ENCODE results near the gene CDC42BPB. TPM values are rescaled to one million over a fixed set of nuclear protein-coding genes. Genes with fewer than 3 reads are reported as not detected.

Gene CDC42BPB
- total and polyA plus RNA-seq, 2 of the 13 experiments (the other 11 are each of a cell fraction or from before 2014, with no cell fraction given), result 19.7 to 32.3 TPM

DNA sequence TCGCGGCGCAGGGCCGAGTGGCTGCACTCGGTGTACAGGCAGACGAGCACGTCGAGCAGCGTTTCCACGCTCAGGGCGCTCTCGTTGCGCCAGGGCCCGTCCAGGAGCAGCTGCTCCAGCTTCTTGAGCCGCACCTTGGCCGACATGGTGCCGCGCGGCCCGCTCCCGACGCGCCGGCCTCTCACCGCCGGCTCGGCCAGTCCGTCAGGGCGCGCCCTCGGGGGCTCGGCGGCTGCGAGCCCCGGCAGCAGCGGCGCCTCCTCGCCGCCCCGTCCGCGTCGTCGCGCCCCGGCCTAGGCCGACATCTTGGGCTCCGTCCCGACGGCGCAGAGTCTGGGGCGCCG is 349 bp downstream of the CDC42BPB start:
- POLR2A ChIA-PET, result interaction anchor here (1.3 kb wide), 1 partner anchor 43 kb away, joined by 4 read pairs; no protein-coding TSS in a partner anchor
- H3K9ac ChIP-seq (ENCODE audit: insufficient read depth, low read depth, low read length), result peak overlapping the region; percentile 73
- no TSS peak for BruUV-seq (replicated peaks)
- peak overlapping the region; percentile 63 for H3K27ac ChIP-seq (ENCODE audit: extremely low read length, insufficient read depth, low read length)
- H3K36me3 ChIP-seq (replicated peaks in 1 of 2; ENCODE audit: control insufficient read depth in 1 of 2, insufficient read depth in 2 of 2, low read length in 2 of 2), result no peaks in the 10 kb centered on the region; a peak in 2 of 5 replicates
- ATAC-seq (peak; percentile 7), FAIRE-seq (no peak), DNase-seq (ENCODE audit: low spot score) (no peak)
- intact Hi-C loops (cut with micrococcal nuclease; ENCODE audit: unreplicated experiment), result no loop called here
- WGBS (ENCODE audit: low lambda C conversion rate), result no CpG with 5 or more reads among the region's 53 CpGs
- no peak overlapping the region for H2AFZ ChIP-seq (ENCODE audit: low read length)
- no peaks in the 10 kb centered on the region for H3K9me3 ChIP-seq (ENCODE audit: low read length)
- H3K79me2 ChIP-seq (ENCODE audit: insufficient read depth, low read length), result peaks cover 30% of the 10 kb centered on the region
- peak overlapping the region; percentile 66 for H3K4me2 ChIP-seq (ENCODE audit: low read depth, low read length)
- peak overlapping the region; percentile 67 to 98 (median 91); a peak in 5 of 6 replicates for H3K4me3 ChIP-seq (replicated peaks in 1 of 3; ENCODE audit: insufficient read depth in 1 of 3, low read depth in 2 of 3, low read length in 3 of 3)
- in situ Hi-C loops (cut with HindIII; ENCODE audit: extremely low pct_ligation_motif_present, low pct_unique_long_range_greater_than_20kb), result no loop called here
- no peaks in the 10 kb centered on the region for H3K27me3 ChIP-seq (ENCODE audit: control insufficient read depth in 1 of 2, insufficient read depth in 2 of 2, low read length in 2 of 2)
- peaks cover 5% of the 10 kb centered on the region; the same call in 1 of the 2 replicates for H4K20me1 ChIP-seq (ENCODE audit: insufficient read depth, low read length)
- CTCF ChIA-PET (ENCODE audit: low intra/inter-chr PET ratio, low total read pairs), result no interaction called here
- peaks cover 37% of the 10 kb centered on the region for H3K4me1 ChIP-seq (ENCODE audit: insufficient read depth, low read length)
- TF ChIP-seq BORCS8-MEF2B (CRISPR knock-in tag; IDR thresholded peaks at IDR 0.05) (no peak), ZBTB40 (IDR thresholded peaks at IDR 0.05) (no peak), ZBTB40 (CRISPR knock-in tag; IDR thresholded peaks at IDR 0.05) (0 out of 2 replicates have a peak, but pooled peaks have one; percentile 24), ZNF777 (CRISPR knock-in tag; IDR thresholded peaks at IDR 0.05) (peak; percentile 93), YY1 (IDR thresholded peaks at IDR 0.05; ENCODE audit: insufficient read depth, insufficient replicate concordance, low read depth, low read length) (peak; percentile 59), HOXD1 (CRISPR knock-in tag; IDR thresholded peaks at IDR 0.05) (0 out of 2 replicates have a peak, but pooled peaks have one; percentile 22), ZBTB38 (CRISPR knock-in tag; IDR thresholded peaks at IDR 0.05) (0 out of 2 replicates have a peak, but pooled peaks have one; percentile 39), MYC (CRISPR knock-in tag; IDR thresholded peaks at IDR 0.05; ENCODE audit: borderline replicate concordance) (no peak), ZFY (CRISPR knock-in tag; IDR thresholded peaks at IDR 0.05) (peak; percentile 67), ZNF484 (CRISPR knock-in tag; IDR thresholded peaks at IDR 0.05; ENCODE audit: borderline replicate concordance, low read depth) (no peak), NRL (CRISPR knock-in tag; IDR thresholded peaks at IDR 0.05; ENCODE audit: borderline replicate concordance) (peak; percentile 60; the same call in 1 of the 2 replicates), YEATS4 (CRISPR knock-in tag; IDR thresholded peaks at IDR 0.05; ENCODE audit: borderline replicate concordance) (no peak; the same call in 1 of the 2 replicates), ELK4 (CRISPR knock-in tag; IDR thresholded peaks at IDR 0.05; ENCODE audit: borderline replicate concordance) (no peak), SNAPC2 (CRISPR knock-in tag; IDR thresholded peaks at IDR 0.05) (no peak), FIP1L1 (IDR thresholded peaks at IDR 0.05; ENCODE audit: borderline replicate concordance, insufficient read depth, low read depth, low read length) (no peak)
